OCI-LY7 (cell line): ENCODE results near the gene GOLGA6L24.
"Not testable (repeated sequence)": the region's sequence is repeated elsewhere in the genome, so short reads cannot be mapped to it uniquely, and the experiment has no call there.

Experiments
- EZH2phosphoT487 ChIP-seq: fragments of 200-600 bp; sonication (generic); IDR thresholded peaks from 2 replicates; pipeline ENCODE4 v1.6.1; 2018; ENCODE audit warnings: low read depth, borderline replicate concordance, mild to moderate bottlenecking, mixed run types, antibody characterized with exemption, low read length, moderate library complexity, mixed read lengths
- TF ChIP-seq, protein P1 (sequence below): fragments of 200-600 bp; sonication (generic); conservative IDR thresholded peaks from 2 replicates; pipeline ENCODE4 v1.5.1; 2014; ENCODE audit warnings: mild to moderate bottlenecking, antibody characterized with exemption, low read length, moderate library complexity, mixed read lengths

DNA sequence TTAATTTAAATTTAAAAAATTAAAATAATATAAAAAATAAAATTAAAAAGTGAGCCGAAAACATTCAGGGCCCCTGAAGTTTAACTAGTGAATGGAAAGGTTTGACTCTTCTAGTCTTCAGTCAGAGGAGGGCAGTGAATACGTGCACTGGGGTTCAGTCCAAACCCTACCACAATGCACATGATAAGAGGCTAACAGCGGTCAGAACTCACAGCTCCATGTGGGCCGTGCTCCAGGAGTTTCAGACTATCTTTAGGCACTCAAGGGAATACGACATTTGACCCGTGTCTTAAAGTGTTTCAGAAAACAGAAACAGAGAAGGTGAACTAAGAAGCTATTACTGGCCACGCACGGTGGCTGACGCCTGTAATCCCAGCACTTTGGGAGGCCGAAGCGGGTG, 47.4 kb downstream of the GOLGA6L24 start:
- TF ChIP-seq, protein P1, sequence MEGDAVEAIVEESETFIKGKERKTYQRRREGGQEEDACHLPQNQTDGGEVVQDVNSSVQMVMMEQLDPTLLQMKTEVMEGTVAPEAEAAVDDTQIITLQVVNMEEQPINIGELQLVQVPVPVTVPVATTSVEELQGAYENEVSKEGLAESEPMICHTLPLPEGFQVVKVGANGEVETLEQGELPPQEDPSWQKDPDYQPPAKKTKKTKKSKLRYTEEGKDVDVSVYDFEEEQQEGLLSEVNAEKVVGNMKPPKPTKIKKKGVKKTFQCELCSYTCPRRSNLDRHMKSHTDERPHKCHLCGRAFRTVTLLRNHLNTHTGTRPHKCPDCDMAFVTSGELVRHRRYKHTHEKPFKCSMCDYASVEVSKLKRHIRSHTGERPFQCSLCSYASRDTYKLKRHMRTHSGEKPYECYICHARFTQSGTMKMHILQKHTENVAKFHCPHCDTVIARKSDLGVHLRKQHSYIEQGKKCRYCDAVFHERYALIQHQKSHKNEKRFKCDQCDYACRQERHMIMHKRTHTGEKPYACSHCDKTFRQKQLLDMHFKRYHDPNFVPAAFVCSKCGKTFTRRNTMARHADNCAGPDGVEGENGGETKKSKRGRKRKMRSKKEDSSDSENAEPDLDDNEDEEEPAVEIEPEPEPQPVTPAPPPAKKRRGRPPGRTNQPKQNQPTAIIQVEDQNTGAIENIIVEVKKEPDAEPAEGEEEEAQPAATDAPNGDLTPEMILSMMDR: not testable (repeated sequence)
- TF ChIP-seq EZH2phosphoT487: not testable (repeated sequence)
